ENCODE results near the gene CTDSP2. TPM values are rescaled to one million over a fixed set of nuclear protein-coding genes. Genes with fewer than 3 reads are reported as not detected.

The CTDSP2 gene
- total and polyA plus RNA-seq, 3 donors from 2014 or later = 103 to 140 (median 123) TPM

- Histone ChIP-seq H3K4me3 (peak overlapping the region; percentile 87 to 97), H3K36me3 (ENCODE audit: low read depth, missing control alignments) (no peaks in the 10 kb centered on the region), H3K9me3 (no peaks in the 10 kb centered on the region), H3K4me1 (peaks cover 10% of the 10 kb centered on the region), H3K27me3 (no peaks in the 10 kb centered on the region), H3K27ac (no peak overlapping the region)
- TF ChIP-seq POLR2A (IDR thresholded peaks at IDR 0.05) (no peak), CTCF (IDR thresholded peaks at IDR 0.05) (no peak)
- 15 to 16% methylated on average over 4 of the region's 4 CpGs for WGBS, 2 donors
- intact Hi-C loops (cut with DNase I; ENCODE audit: low total_unique reads) = no loop called here
- DNase-seq = no peak
Observed at GRCh38 chr12:57782243-57782607, 64.3 kb downstream of the CTDSP2 start.

GRCh38 chr12:57781801-57782200 is 64.7 kb downstream of the CTDSP2 start:
- TF ChIP-seq CTCF (IDR thresholded peaks at IDR 0.05) (no peak), POLR2A (IDR thresholded peaks at IDR 0.05) (no peak)
- no peak for DNase-seq
- Histone ChIP-seq H3K9me3 (no peaks in the 10 kb centered on the region), H3K27me3 (no peaks in the 10 kb centered on the region), H3K36me3 (ENCODE audit: low read depth, missing control alignments) (no peaks in the 10 kb centered on the region), H3K27ac (no peak overlapping the region), H3K4me1 (peaks cover 10% of the 10 kb centered on the region), H3K4me3 (no peak overlapping the region)
- 57 to 66% methylated on average over 2 of the region's 2 CpGs for WGBS, 2 donors
- intact Hi-C loops (cut with DNase I; ENCODE audit: low total_unique reads) = no loop called here

GRCh38 chr12:57781244-57781643 is 65.3 kb downstream of the CTDSP2 start:
- peaks cover 10% of the 10 kb centered on the region for H3K4me1 ChIP-seq
- no peaks in the 10 kb centered on the region for H3K36me3 ChIP-seq (ENCODE audit: low read depth, missing control alignments)
- DNase-seq = no peak
- no peaks in the 10 kb centered on the region for H3K27me3 ChIP-seq
- no peaks in the 10 kb centered on the region for H3K9me3 ChIP-seq
- WGBS, 2 donors = 92 to 97% methylated on average over 3 of the region's 3 CpGs
- no peak overlapping the region for H3K27ac ChIP-seq
- intact Hi-C loops (cut with DNase I; ENCODE audit: low total_unique reads) = no loop called here
- no peak overlapping the region for H3K4me3 ChIP-seq
- TF ChIP-seq POLR2A (IDR thresholded peaks at IDR 0.05) (no peak), CTCF (IDR thresholded peaks at IDR 0.05) (no peak)

- no peak overlapping the region for H3K4me3 ChIP-seq
- DNase-seq = no peak
- WGBS, 2 donors = 60 to 85% methylated on average over 3 to 4 of the region's 4 CpGs
- peaks cover 10% of the 10 kb centered on the region for H3K4me1 ChIP-seq
- no peak overlapping the region for H3K27ac ChIP-seq
- H3K27me3 ChIP-seq = no peaks in the 10 kb centered on the region
- intact Hi-C loops (cut with DNase I; ENCODE audit: low total_unique reads) = no loop called here
- no peaks in the 10 kb centered on the region for H3K9me3 ChIP-seq
- TF ChIP-seq CTCF (IDR thresholded peaks at IDR 0.05) = no peak
- TF ChIP-seq POLR2A (IDR thresholded peaks at IDR 0.05) = no peak
- H3K36me3 ChIP-seq (ENCODE audit: low read depth, missing control alignments) = no peaks in the 10 kb centered on the region
Observed at GRCh38 chr12:57780284-57780897, 66.1 kb downstream of the CTDSP2 start.

- 33 to 52% methylated on average over 1 of the region's 1 CpG for WGBS, 2 donors
- Histone ChIP-seq H3K36me3 (ENCODE audit: low read depth, missing control alignments) (no peaks in the 10 kb centered on the region), H3K4me1 (peaks cover 10% of the 10 kb centered on the region), H3K4me3 (no peak overlapping the region), H3K9me3 (no peaks in the 10 kb centered on the region), H3K27ac (no peak overlapping the region), H3K27me3 (no peaks in the 10 kb centered on the region)
- intact Hi-C loops (cut with DNase I; ENCODE audit: low total_unique reads) = no loop called here
- no peak for DNase-seq
- TF ChIP-seq POLR2A (IDR thresholded peaks at IDR 0.05) = no peak
- no peak for TF ChIP-seq CTCF (IDR thresholded peaks at IDR 0.05)
Observed at GRCh38 chr12:57779736-57780135, 66.8 kb downstream of the CTDSP2 start.
